NB4 (cell line): Measurements from ENCODE around the gene RBM19.

ENCODE experiments used
- MYC ChIP-seq: IDR thresholded peaks from 2 replicates; pipeline ENCODE4 v1.6.1; 2011; ENCODE audit warnings: low read depth, low read length
- POLR2A ChIP-seq: IDR thresholded peaks from 2 replicates; pipeline ENCODE4 v1.6.1; 2011; ENCODE audit warnings: mild to moderate bottlenecking; ENCODE audit not compliant: insufficient read length; ENCODE audit errors: extremely low read depth
- TF ChIP-seq, protein P1 (sequence below): IDR thresholded peaks from one replicate; pipeline ENCODE4 v1.5.1; 2012; ENCODE audit warnings: low read depth, low read length

DNA sequence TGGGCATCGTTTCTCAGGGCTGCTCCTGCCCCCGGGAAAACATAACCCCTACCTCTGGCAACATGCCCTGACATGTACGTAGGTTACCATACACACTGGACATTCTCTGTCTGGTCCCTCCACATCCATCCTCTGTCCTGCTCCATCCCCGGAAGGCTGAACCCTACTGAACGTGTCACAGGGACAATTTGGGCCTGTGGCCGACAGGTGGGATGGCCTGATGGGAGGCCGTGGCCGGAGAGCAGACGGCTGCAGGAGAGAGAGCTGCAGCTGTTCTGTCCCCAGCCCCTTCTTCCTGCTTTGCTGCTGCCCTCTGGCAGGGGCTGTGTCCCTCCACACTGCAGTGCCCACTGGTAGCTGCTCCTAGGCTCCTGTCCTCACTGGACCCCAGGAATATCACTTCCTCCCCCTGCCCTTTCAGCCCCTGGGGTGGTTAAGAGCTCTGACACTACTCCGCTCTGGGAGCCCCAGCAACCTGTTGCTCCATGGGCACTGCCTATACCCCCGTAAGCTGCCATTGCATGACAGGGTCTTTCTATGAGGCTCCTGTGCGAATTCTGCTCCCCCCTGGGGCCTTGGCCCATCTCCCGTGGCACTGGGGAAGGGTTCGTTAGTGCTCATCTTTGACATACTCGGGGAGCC lies 125.6 kb downstream of the RBM19 start:
- TF ChIP-seq, protein P1, sequence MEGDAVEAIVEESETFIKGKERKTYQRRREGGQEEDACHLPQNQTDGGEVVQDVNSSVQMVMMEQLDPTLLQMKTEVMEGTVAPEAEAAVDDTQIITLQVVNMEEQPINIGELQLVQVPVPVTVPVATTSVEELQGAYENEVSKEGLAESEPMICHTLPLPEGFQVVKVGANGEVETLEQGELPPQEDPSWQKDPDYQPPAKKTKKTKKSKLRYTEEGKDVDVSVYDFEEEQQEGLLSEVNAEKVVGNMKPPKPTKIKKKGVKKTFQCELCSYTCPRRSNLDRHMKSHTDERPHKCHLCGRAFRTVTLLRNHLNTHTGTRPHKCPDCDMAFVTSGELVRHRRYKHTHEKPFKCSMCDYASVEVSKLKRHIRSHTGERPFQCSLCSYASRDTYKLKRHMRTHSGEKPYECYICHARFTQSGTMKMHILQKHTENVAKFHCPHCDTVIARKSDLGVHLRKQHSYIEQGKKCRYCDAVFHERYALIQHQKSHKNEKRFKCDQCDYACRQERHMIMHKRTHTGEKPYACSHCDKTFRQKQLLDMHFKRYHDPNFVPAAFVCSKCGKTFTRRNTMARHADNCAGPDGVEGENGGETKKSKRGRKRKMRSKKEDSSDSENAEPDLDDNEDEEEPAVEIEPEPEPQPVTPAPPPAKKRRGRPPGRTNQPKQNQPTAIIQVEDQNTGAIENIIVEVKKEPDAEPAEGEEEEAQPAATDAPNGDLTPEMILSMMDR: no peak
- TF ChIP-seq POLR2A: no peak
- no peak for TF ChIP-seq MYC
